Tibial artery (tissue), 4 donors: ENCODE results near the gene TSPAN5.

ENCODE experiments used
- DNase-seq, 2 donors: peaks; one replicate each; pipeline ENCODE4 v3.0.0-alpha.2; 2019
- H3K27ac ChIP-seq, 2 donors: fragments of 200-600 bp; sonication (generic) in 1 of 2; 1 replicate in 1 of 2; 2 replicates in 1 of 2; pipeline ENCODE4 v1.5.1; 2018 to 2019; ENCODE audit warnings: mild to moderate bottlenecking in 1 of 2
- H3K27me3 ChIP-seq, 2 donors: fragments of 200-600 bp; sonication (generic) in 1 of 2; one replicate each; pipeline versions ENCODE4 v1.5.1 to v1.6.0; 2016 to 2019
- H3K36me3 ChIP-seq, 3 donors: fragments of 200-600 bp; sonication (generic) in 2 of 3; one replicate each; pipeline ENCODE4 v1.5.1; 2016 to 2019; ENCODE audit warnings: mild to moderate bottlenecking in 2 of 3
- H3K4me1 ChIP-seq, 4 donors: fragments of 200-600 bp; sonication (generic) in 2 of 4; 1 replicate in 3 of 4; 2 replicates in 1 of 4; pipeline ENCODE4 v1.5.1; 2016 to 2019
- H3K4me3 ChIP-seq, 2 donors: fragments of 200-600 bp; sonication (generic) in 1 of 2; 1 replicate in 1 of 2; 2 replicates in 1 of 2; pipeline ENCODE4 v1.5.1; 2018 to 2019; ENCODE audit warnings: mild to moderate bottlenecking in 2 of 2
- H3K9me3 ChIP-seq, 3 donors: fragments of 200-600 bp; sonication (generic) in 1 of 3; one replicate each; pipeline ENCODE4 v1.5.1; 2016 to 2019
- CTCF ChIP-seq, 2 experiments: fragments of 200-600 bp in 1 of 2; fragments of 450-650 bp in 1 of 2; IDR thresholded peaks; one replicate each; pipeline ENCODE4 v1.5.1; 2017 to 2019; ENCODE audit warnings: antibody characterized with exemption in 2 of 2, mild to moderate bottlenecking in 1 of 2, moderate library complexity in 1 of 2
- intact Hi-C: fragments of 100-400 bp; cut with DNase I; formaldehyde crosslinking; loops from one replicate; pipeline ENCODE4 v1.15.0; 2023; ENCODE audit warnings: low total_unique reads

Gene TSPAN5

GRCh38 chr4:98522062-98522461 lies 136.3 kb downstream of the TSPAN5 start:
- H3K4me1 ChIP-seq = peaks cover 0 to 7% (median 0%) of the 10 kb centered on the region in 4 donors
- H3K27me3 ChIP-seq = no peaks in the 10 kb centered on the region
- no peak overlapping the region for H3K27ac ChIP-seq
- no peak for TF ChIP-seq CTCF (IDR thresholded peaks at IDR 0.05)
- no peak overlapping the region for H3K4me3 ChIP-seq
- H3K36me3 ChIP-seq = no peaks in the 10 kb centered on the region
- H3K9me3 ChIP-seq = no peaks in the 10 kb centered on the region
- intact Hi-C loops = no loop called here
- no peak for DNase-seq

GRCh38 chr4:98521486-98521885 lies 136.9 kb downstream of the TSPAN5 start:
- no peak for DNase-seq
- Histone ChIP-seq H3K27me3 (no peaks in the 10 kb centered on the region), H3K4me1 (peaks cover 0 to 7% (median 0%) of the 10 kb centered on the region in 4 donors), H3K9me3 (no peaks in the 10 kb centered on the region), H3K36me3 (no peaks in the 10 kb centered on the region), H3K4me3 (no peak overlapping the region), H3K27ac (no peak overlapping the region)
- no peak for TF ChIP-seq CTCF (IDR thresholded peaks at IDR 0.05)
- intact Hi-C loops = no loop called here

GRCh38 chr4:98519268-98519977 lies 139.0 kb downstream of the TSPAN5 start:
- no peak for TF ChIP-seq CTCF (IDR thresholded peaks at IDR 0.05)
- Histone ChIP-seq H3K9me3 (no peaks in the 10 kb centered on the region), H3K27me3 (no peaks in the 10 kb centered on the region), H3K36me3 (no peaks in the 10 kb centered on the region), H3K4me1 (peaks cover 0 to 7% (median 0%) of the 10 kb centered on the region in 4 donors), H3K4me3 (no peak overlapping the region), H3K27ac (no peak overlapping the region)
- no peak for DNase-seq
- intact Hi-C loops = no loop called here

- TF ChIP-seq CTCF (IDR thresholded peaks at IDR 0.05) = no peak
- Histone ChIP-seq H3K27me3 (no peaks in the 10 kb centered on the region), H3K4me3 (no peak overlapping the region), H3K27ac (no peak overlapping the region), H3K9me3 (no peaks in the 10 kb centered on the region), H3K36me3 (no peaks in the 10 kb centered on the region), H3K4me1 (peaks cover 0 to 7% (median 0%) of the 10 kb centered on the region in 4 donors)
- intact Hi-C loops = no loop called here
- DNase-seq = no peak
Observed at GRCh38 chr4:98518559-98519267, 139.7 kb downstream of the TSPAN5 start.

GRCh38 chr4:98517218-98518021 lies 141.0 kb downstream of the TSPAN5 start:
- intact Hi-C loops = no loop called here
- no peaks in the 10 kb centered on the region for H3K9me3 ChIP-seq
- no peaks in the 10 kb centered on the region for H3K4me1 ChIP-seq
- no peaks in the 10 kb centered on the region for H3K36me3 ChIP-seq
- no peaks in the 10 kb centered on the region for H3K27me3 ChIP-seq
- TF ChIP-seq CTCF (IDR thresholded peaks at IDR 0.05) = no peak
- H3K27ac ChIP-seq = no peak overlapping the region
- DNase-seq = no peak
- H3K4me3 ChIP-seq = no peak overlapping the region
